SK-N-SH (cell line): ENCODE measurements around the gene ADGRL3. TPM values are rescaled to one million over a fixed set of nuclear protein-coding genes. Genes with fewer than 3 reads are reported as not detected.

Experiments
- CTCF ChIA-PET: fragments of 300-600, 350-600 bp; formaldehyde crosslinking; extraction: SDS; loops from one replicate; lab custom pipeline; 2021; lab: Yijun Ruan, JAX
- POLR2A ChIA-PET: fragments of 350-600 bp; sonication (Branson Sonifier 250); formaldehyde crosslinking; extraction: SDS; loops from one replicate; lab custom pipeline; 2020; ENCODE audit warnings: antibody characterized with exemption, inconsistent platforms; lab: Yijun Ruan, JAX
- DNase-seq: peaks from one replicate; pipeline ENCODE4 v3.0.0; 2012
- H2AFZ ChIP-seq: fragments of 200-600 bp; sonication (generic); 2 replicates; pipeline ENCODE4 v1.8.1; 2016; ENCODE audit warnings: antibody characterized with exemption, mild to moderate bottlenecking, low read depth
- H3F3A ChIP-seq: fragments of 200-600 bp; sonication (generic); replicated peaks from 2 replicates; pipeline ENCODE3; 2016; ENCODE audit warnings: antibody characterized with exemption, mild to moderate bottlenecking; ENCODE audit not compliant: insufficient read depth
- H3K27ac ChIP-seq, 2 experiments: fragments of 200-500 bp in 1 of 2; fragments of 200-600 bp in 1 of 2; sonication (Bioruptor generic) in 1 of 2; sonication (generic), shearing (Covaris generic) in 1 of 2; 2 replicates each; pipeline versions ENCODE4 v1.5.1 to v1.6.1; 2014 to 2016; ENCODE audit warnings: low read depth in 2 of 2, inconsistent platforms in 1 of 2, low read length in 1 of 2, mild to moderate bottlenecking in 1 of 2, mixed read lengths in 1 of 2
- H3K27me3 ChIP-seq: fragments of 200-600 bp; sonication (generic), shearing (Covaris generic); 2 replicates; pipeline ENCODE4 v1.6.1; 2016; ENCODE audit warnings: mixed run types; ENCODE audit not compliant: insufficient read depth
- H3K36me3 ChIP-seq, 2 experiments: fragments of 200-500 bp in 1 of 2; fragments of 200-600 bp in 1 of 2; sonication (Bioruptor generic) in 1 of 2; sonication (generic) in 1 of 2; replicated peaks in 1 of 2; 2 replicates each; pipeline versions ENCODE3 to v1.5.1; 2014 to 2016; ENCODE audit warnings: low read length in 1 of 2, mild to moderate bottlenecking in 1 of 2; ENCODE audit not compliant: insufficient read depth in 2 of 2, control insufficient read depth in 1 of 2
- H3K4me1 ChIP-seq, 2 experiments: fragments of 200-500 bp in 1 of 2; fragments of 200-600 bp in 1 of 2; sonication (Bioruptor generic) in 1 of 2; sonication (generic), shearing (Covaris generic) in 1 of 2; 2 replicates each; pipeline versions ENCODE4 v1.5.1 to v1.6.1; 2014 to 2016; ENCODE audit warnings: low read depth in 1 of 2, low read length in 1 of 2, mixed run types in 1 of 2; ENCODE audit not compliant: insufficient read depth in 2 of 2, control insufficient read depth in 1 of 2
- H3K4me2 ChIP-seq: fragments of 200-600 bp; sonication (generic), shearing (Covaris generic); 2 replicates; pipeline ENCODE4 v1.6.1; 2017; ENCODE audit warnings: mixed run types
- H3K4me3 ChIP-seq, 2 experiments: fragments of 200-500 bp in 1 of 2; fragments of 200-600 bp in 1 of 2; sonication (Bioruptor generic) in 1 of 2; sonication (generic), shearing (Covaris generic) in 1 of 2; 2 replicates each; pipeline versions ENCODE4 v1.5.1 to v1.8.1; 2014 to 2016; ENCODE audit warnings: low read depth in 2 of 2, inconsistent platforms in 1 of 2, low read length in 1 of 2, mild to moderate bottlenecking in 1 of 2, mixed read lengths in 1 of 2, moderate library complexity in 1 of 2
- H3K79me2 ChIP-seq: fragments of 200-600 bp; sonication (generic); 2 replicates; pipeline ENCODE4 v1.8.1; 2017; ENCODE audit warnings: mild to moderate bottlenecking; ENCODE audit not compliant: insufficient read depth
- H3K9ac ChIP-seq: fragments of 200-600 bp; sonication (generic); 2 replicates; pipeline ENCODE4 v1.6.1; 2017; ENCODE audit warnings: mixed run types
- H3K9me2 ChIP-seq: fragments of 200-600 bp; sonication (generic); 2 replicates; pipeline ENCODE4 v1.6.1; 2017; ENCODE audit warnings: mixed run types
- H3K9me3 ChIP-seq: fragments of 200-600 bp; sonication (generic); 2 replicates; pipeline ENCODE4 v1.6.1; 2017; ENCODE audit warnings: mixed run types, mild to moderate bottlenecking, moderate library complexity
- H4K20me1 ChIP-seq: fragments of 200-600 bp; sonication (generic); 2 replicates; pipeline ENCODE4 v1.6.1; 2017; ENCODE audit warnings: mild to moderate bottlenecking, mixed run types; ENCODE audit not compliant: insufficient read depth
- CHD2 ChIP-seq: fragments of 150-350 bp; IDR thresholded peaks from 2 replicates; pipeline ENCODE4 v1.6.1; 2018; ENCODE audit warnings: low read length; ENCODE audit not compliant: partially characterized antibody
- CTCF ChIP-seq: fragments of 200-600 bp; sonication (generic); IDR thresholded peaks from 2 replicates; pipeline ENCODE4 v1.6.1; 2017; ENCODE audit warnings: antibody characterized with exemption, mild to moderate bottlenecking, moderate library complexity
- EP300 ChIP-seq, 2 experiments: IDR thresholded peaks; 2 replicates each; pipeline versions ENCODE4 v1.4.0 to v1.6.1; 2012; ENCODE audit warnings: borderline replicate concordance in 1 of 2, low read depth in 1 of 2, low read length in 1 of 2
- EZH2phosphoT487 ChIP-seq: fragments of 200-600 bp; sonication (generic); IDR thresholded peaks from 2 replicates; pipeline ENCODE4 v1.6.1; 2017; ENCODE audit warnings: low read depth, mixed run types, mild to moderate bottlenecking, antibody characterized with exemption, moderate library complexity, borderline replicate concordance
- FOSL2 ChIP-seq: IDR thresholded peaks from 2 replicates; pipeline ENCODE4 v1.4.0; 2012; ENCODE audit warnings: low read depth, mild to moderate bottlenecking, moderate library complexity, borderline replicate concordance
- FOXJ3 ChIP-seq: sonication (generic); formaldehyde crosslinking; IDR thresholded peaks from 2 replicates; pipeline ENCODE4 v1.5.1; 2020; ENCODE audit warnings: mild to moderate bottlenecking, missing genetic modification reagents
- FOXM1 ChIP-seq: IDR thresholded peaks from 2 replicates; pipeline ENCODE4 v1.4.0; 2012; ENCODE audit warnings: low read depth, mild to moderate bottlenecking
- GATA2 ChIP-seq: sonication (generic); formaldehyde crosslinking; IDR thresholded peaks from 2 replicates; pipeline ENCODE4 v1.5.0; 2020; ENCODE audit warnings: mild to moderate bottlenecking, missing genetic modification reagents
- IRF3 ChIP-seq: fragments of 150-350 bp; IDR thresholded peaks from 2 replicates; pipeline ENCODE4 v1.6.1; 2016; ENCODE audit warnings: mild to moderate bottlenecking, low read depth, low read length
- JUND ChIP-seq: IDR thresholded peaks from 2 replicates; pipeline ENCODE4 v1.4.0; 2012
- MEF2A ChIP-seq: IDR thresholded peaks from 2 replicates; pipeline ENCODE4 v1.4.0; 2012; ENCODE audit warnings: low read depth, borderline replicate concordance
- PBX3 ChIP-seq: IDR thresholded peaks from 2 replicates; pipeline ENCODE4; 2012
- RFX5 ChIP-seq: IDR thresholded peaks from 2 replicates; pipeline ENCODE4 v1.6.1; 2012; ENCODE audit warnings: mild to moderate bottlenecking, improper control_type of control experiment, low read length
- TEAD4 ChIP-seq: IDR thresholded peaks from 2 replicates; pipeline ENCODE4 v1.4.0; 2012; ENCODE audit warnings: mild to moderate bottlenecking, borderline replicate concordance; ENCODE audit not compliant: insufficient read depth
- USF1 ChIP-seq: IDR thresholded peaks from 2 replicates; pipeline ENCODE4 v1.4.0; 2012; ENCODE audit warnings: low read depth, borderline replicate concordance
- YY1 ChIP-seq: IDR thresholded peaks from 2 replicates; pipeline ENCODE4 v1.4.0; 2012; ENCODE audit warnings: low read depth, mild to moderate bottlenecking
- ZBTB33 ChIP-seq: IDR thresholded peaks from 2 replicates; pipeline ENCODE4 v1.4.0; 2012; ENCODE audit warnings: low read depth, borderline replicate concordance
- WGBS: methylation state at CpG from one replicate; pipeline ENCODE4 v1.1.6; 2017; ENCODE audit warnings: low lambda C conversion rate; 5-methylcytosine and 5-hydroxymethylcytosine counted together
- polyA plus RNA-seq, 3 experiments: library from polyadenylated mRNA; depleted of rRNA; stranded (reverse); fragments of >200 nt; gene quantifications; 2 replicates each; pipeline ENCODE4 v1.2.3, GENCODE V29; 2012

The ADGRL3 gene
- polyA plus RNA-seq, 1 of the 3 experiments (the other 2 are of a cell fraction), result 0.03 TPM

- no peak overlapping the region for H2AFZ ChIP-seq
- TF ChIP-seq CHD2, result no peak
- TF ChIP-seq, all 33 proteins: peak for 0
- H3K9me3 ChIP-seq, result no peaks in the 10 kb centered on the region
- no peaks in the 10 kb centered on the region for H3K36me3 ChIP-seq
- CTCF ChIA-PET, result no interaction called here
- no peak overlapping the region for H3K4me2 ChIP-seq
- no peaks in the 10 kb centered on the region for H3K9me2 ChIP-seq
- POLR2A ChIA-PET, result no interaction called here
- H3K4me1 ChIP-seq, result no peaks in the 10 kb centered on the region; a peak in 1 of 4 replicates
- H3K27me3 ChIP-seq, result no peaks in the 10 kb centered on the region
- no peak for DNase-seq
- 46% methylated on average over 3 of the region's 3 CpGs for WGBS
- H4K20me1 ChIP-seq, result no peaks in the 10 kb centered on the region
- H3F3A ChIP-seq, result no peaks in the 10 kb centered on the region
- H3K4me3 ChIP-seq, result no peak overlapping the region
- no peak overlapping the region for H3K27ac ChIP-seq
- no peaks in the 10 kb centered on the region for H3K79me2 ChIP-seq
- H3K9ac ChIP-seq, result no peak overlapping the region
Observed at GRCh38 chr4:61545902-61546480, 345.9 kb downstream of the ADGRL3 start.

GRCh38 chr4:61549336-61549735, 349.2 kb downstream of the ADGRL3 start:
- H3F3A ChIP-seq, result no peaks in the 10 kb centered on the region
- no peaks in the 10 kb centered on the region for H3K4me1 ChIP-seq
- H3K4me2 ChIP-seq, result no peak overlapping the region
- no peak overlapping the region for H2AFZ ChIP-seq
- H3K9ac ChIP-seq, result no peak overlapping the region
- no peaks in the 10 kb centered on the region for H3K36me3 ChIP-seq
- DNase-seq, result no peak
- no peaks in the 10 kb centered on the region for H3K27me3 ChIP-seq
- no peaks in the 10 kb centered on the region for H3K9me2 ChIP-seq
- H3K27ac ChIP-seq, result no peak overlapping the region
- CTCF ChIA-PET, result no interaction called here
- TF ChIP-seq YY1, result no peak
- TF ChIP-seq IRF3, result no peak
- TF ChIP-seq EP300 (IDR thresholded peaks at IDR 0.05; ENCODE audit: borderline replicate concordance in 1 of 2, low read depth in 1 of 2, low read length in 1 of 2), result no peak
- TF ChIP-seq FOXJ3 (CRISPR knock-in tag), result no peak
- no peak for TF ChIP-seq JUND
- no peak for TF ChIP-seq RFX5
- TF ChIP-seq FOSL2, result no peak
- TF ChIP-seq EZH2phosphoT487, result no peak
- TF ChIP-seq PBX3, result no peak
- TF ChIP-seq FOXM1, result no peak
- no peak for TF ChIP-seq TEAD4
- no peak for TF ChIP-seq ZBTB33
- TF ChIP-seq MEF2A, result no peak
- no peak for TF ChIP-seq GATA2 (CRISPR knock-in tag)
- TF ChIP-seq USF1, result no peak
- no peak for TF ChIP-seq CTCF
- H4K20me1 ChIP-seq, result no peaks in the 10 kb centered on the region
- POLR2A ChIA-PET, result no interaction called here
- H3K9me3 ChIP-seq, result no peaks in the 10 kb centered on the region
- no peak overlapping the region for H3K4me3 ChIP-seq
- no peaks in the 10 kb centered on the region for H3K79me2 ChIP-seq
- WGBS, result 61% methylated on average over 2 of the region's 2 CpGs
